ENCODE measurements around the gene ANKRD11. TPM values are rescaled to one million over a fixed set of nuclear protein-coding genes. Genes with fewer than 3 reads are reported as not detected.
"Not testable (repeated sequence)": the region's sequence is repeated elsewhere in the genome, so short reads cannot be mapped to it uniquely, and the experiment has no call there.

The ANKRD11 gene
- total RNA-seq, 2 experiments from 2014 or later: 184 to 235 TPM

- peak overlapping the region; percentile 56 for H3K27ac Mint-ChIP-seq
- H3K27me3 Mint-ChIP-seq: no peaks in the 10 kb centered on the region
- H3K4me3 Mint-ChIP-seq: no peak overlapping the region
- ATAC-seq (no peak), DNase-seq (no peak)
- peaks cover 73% of the 10 kb centered on the region for H3K4me1 Mint-ChIP-seq
- peaks cover 22% of the 10 kb centered on the region for H3K36me3 Mint-ChIP-seq
- CTCF ChIA-PET: interaction anchor here (1.0 to 1.6 kb wide), 4 partner anchors 10 to 139 kb away, joined by 3 to 5 read pairs (median 4); partner anchors contain the start of gene SPG7
- H3K9me3 Mint-ChIP-seq (ENCODE audit: low read depth): no peaks in the 10 kb centered on the region
Measured at GRCh38 chr16:89369266-89369895, 121.0 kb downstream of the ANKRD11 start.

GRCh38 chr16:89368604-89369249 lies 121.6 kb downstream of the ANKRD11 start:
- ATAC-seq (no peak), DNase-seq (no peak)
- H3K27ac Mint-ChIP-seq: peak overlapping the region; percentile 50
- no peaks in the 10 kb centered on the region for H3K9me3 Mint-ChIP-seq (ENCODE audit: low read depth)
- CTCF ChIA-PET: interaction anchor here (0.7 to 1.6 kb wide), 4 partner anchors 34 to 1512 kb away, joined by 3 to 5 read pairs (median 4); partner anchors contain the start of gene SPG7
- no peak overlapping the region for H3K4me3 Mint-ChIP-seq
- H3K27me3 Mint-ChIP-seq: no peaks in the 10 kb centered on the region
- peaks cover 22% of the 10 kb centered on the region for H3K36me3 Mint-ChIP-seq
- H3K4me1 Mint-ChIP-seq: peaks cover 80% of the 10 kb centered on the region

GRCh38 chr16:89367538-89367915 lies 122.8 kb downstream of the ANKRD11 start:
- Mint-ChIP-seq H3K9me3 (ENCODE audit: low read depth) (no peaks in the 10 kb centered on the region), H3K27ac (peak overlapping the region; percentile 15), H3K36me3 (peaks cover 21% of the 10 kb centered on the region), H3K27me3 (no peaks in the 10 kb centered on the region), H3K4me1 (peaks cover 86% of the 10 kb centered on the region), H3K4me3 (no peak overlapping the region)
- DNase-seq: no peak
- no peak for ATAC-seq
- CTCF ChIA-PET: interaction anchor here (0.7 kb wide), 1 partner anchor 10 kb away, joined by 3 read pairs; no protein-coding TSS in a partner anchor

GRCh38 chr16:89366561-89367537 lies 123.5 kb downstream of the ANKRD11 start:
- H3K4me3 Mint-ChIP-seq: no peak overlapping the region
- CTCF ChIA-PET: no interaction called here
- ATAC-seq (no peak), DNase-seq (no peak)
- no peaks in the 10 kb centered on the region for H3K9me3 Mint-ChIP-seq (ENCODE audit: low read depth)
- H3K27me3 Mint-ChIP-seq: no peaks in the 10 kb centered on the region
- H3K36me3 Mint-ChIP-seq: peaks cover 19% of the 10 kb centered on the region
- peaks cover 92% of the 10 kb centered on the region for H3K4me1 Mint-ChIP-seq
- peak overlapping the region; percentile 91 for H3K27ac Mint-ChIP-seq

- DNase-seq (no peak), ATAC-seq (no peak)
- no peak overlapping the region for H3K4me3 Mint-ChIP-seq
- CTCF ChIA-PET: no interaction called here
- peaks cover 95% of the 10 kb centered on the region for H3K4me1 Mint-ChIP-seq
- H3K9me3 Mint-ChIP-seq (ENCODE audit: low read depth): no peaks in the 10 kb centered on the region
- peak overlapping the region; percentile 91 for H3K27ac Mint-ChIP-seq
- no peaks in the 10 kb centered on the region for H3K27me3 Mint-ChIP-seq
- peaks cover 14% of the 10 kb centered on the region for H3K36me3 Mint-ChIP-seq
Measured at GRCh38 chr16:89365996-89366395, 124.4 kb downstream of the ANKRD11 start.

GRCh38 chr16:89365044-89365467 lies 125.3 kb downstream of the ANKRD11 start:
- CTCF ChIA-PET: no interaction called here
- peak overlapping the region; percentile 91 for H3K27ac Mint-ChIP-seq
- no peak for ATAC-seq
- H3K4me1 Mint-ChIP-seq: peaks cover 95% of the 10 kb centered on the region
- DNase-seq: no peak
- H3K36me3 Mint-ChIP-seq: peaks cover 16% of the 10 kb centered on the region
- no peak overlapping the region for H3K4me3 Mint-ChIP-seq
- no peaks in the 10 kb centered on the region for H3K9me3 Mint-ChIP-seq (ENCODE audit: low read depth)
- no peaks in the 10 kb centered on the region for H3K27me3 Mint-ChIP-seq

- Mint-ChIP-seq H3K4me3 (peak overlapping the region; percentile 25), H3K9me3 (ENCODE audit: low read depth) (no peaks in the 10 kb centered on the region), H3K27ac (peak overlapping the region; percentile 91), H3K36me3 (peaks cover 20% of the 10 kb centered on the region), H3K4me1 (peaks cover 95% of the 10 kb centered on the region), H3K27me3 (no peaks in the 10 kb centered on the region)
- no peak for DNase-seq
- ATAC-seq: no peak
- CTCF ChIA-PET: no interaction called here
Measured at GRCh38 chr16:89364606-89365005, 125.8 kb downstream of the ANKRD11 start.

- CTCF ChIA-PET: interaction anchor here (0.7 kb wide), 1 partner anchor 147 kb away, joined by 3 read pairs; no protein-coding TSS in a partner anchor
- Mint-ChIP-seq H3K27me3 (no peaks in the 10 kb centered on the region), H3K4me3 (peak overlapping the region; percentile 25), H3K9me3 (ENCODE audit: low read depth) (no peaks in the 10 kb centered on the region), H3K4me1 (peaks cover 95% of the 10 kb centered on the region), H3K27ac (peak overlapping the region; percentile 91), H3K36me3 (peaks cover 24% of the 10 kb centered on the region)
- ATAC-seq (peak; percentile 31), DNase-seq (peak; percentile 78)
Measured at GRCh38 chr16:89363621-89364393, 126.6 kb downstream of the ANKRD11 start.

GRCh38 chr16:89362540-89363223 lies 127.7 kb downstream of the ANKRD11 start:
- Mint-ChIP-seq H3K36me3 (peaks cover 20% of the 10 kb centered on the region), H3K4me1 (peaks cover 98% of the 10 kb centered on the region), H3K4me3 (peak overlapping the region; percentile 69), H3K27ac (peak overlapping the region; percentile 89)
- not testable (repeated sequence) for H3K27me3 Mint-ChIP-seq; ATAC-seq; H3K9me3 Mint-ChIP-seq (ENCODE audit: low read depth); DNase-seq
- CTCF ChIA-PET: interaction anchor here (0.9 to 2.3 kb wide), 2 partner anchors 12 to 46 kb away, joined by 3 to 8 read pairs; no protein-coding TSS in a partner anchor

GRCh38 chr16:89361751-89362539 lies 128.4 kb downstream of the ANKRD11 start:
- DNase-seq (peak; percentile 68), ATAC-seq (peak; percentile 4)
- H3K4me3 Mint-ChIP-seq: peak overlapping the region; percentile 69
- H3K9me3 Mint-ChIP-seq (ENCODE audit: low read depth): no peaks in the 10 kb centered on the region
- peaks cover 98% of the 10 kb centered on the region for H3K4me1 Mint-ChIP-seq
- H3K36me3 Mint-ChIP-seq: peaks cover 23% of the 10 kb centered on the region
- CTCF ChIA-PET: interaction anchor here (0.9 to 2.3 kb wide), 6 partner anchors 11 to 146 kb away, joined by 3 to 8 read pairs (median 4); no protein-coding TSS in a partner anchor
- peak overlapping the region; percentile 89 for H3K27ac Mint-ChIP-seq
- no peaks in the 10 kb centered on the region for H3K27me3 Mint-ChIP-seq

- Mint-ChIP-seq H3K4me3 (peak overlapping the region; percentile 69), H3K27ac (peak overlapping the region; percentile 89), H3K9me3 (ENCODE audit: low read depth) (no peaks in the 10 kb centered on the region), H3K36me3 (peaks cover 20% of the 10 kb centered on the region), H3K4me1 (peaks cover 94% of the 10 kb centered on the region), H3K27me3 (no peaks in the 10 kb centered on the region)
- DNase-seq (peak; percentile 95), ATAC-seq (peak; percentile 75)
- CTCF ChIA-PET: interaction anchor here (0.6 to 2.3 kb wide), 7 partner anchors 10 to 147 kb away, joined by 3 to 8 read pairs (median 3); no protein-coding TSS in a partner anchor
Measured at GRCh38 chr16:89360760-89361435, 129.5 kb downstream of the ANKRD11 start.
